Ishikawa (cell line): ENCODE data around the gene C1QTNF4.

Experiments
- CREB1 ChIP-seq: IDR thresholded peaks from 2 replicates; pipeline ENCODE4 v1.6.1; 2012; ENCODE audit warnings: low read depth
- EGR1 ChIP-seq: IDR thresholded peaks from 2 replicates; pipeline ENCODE4 v1.6.1; 2012
- EP300 ChIP-seq: IDR thresholded peaks from 2 replicates; pipeline ENCODE4 v1.6.1; 2012; ENCODE audit warnings: borderline replicate concordance
- FOXM1 ChIP-seq: IDR thresholded peaks from 2 replicates; pipeline ENCODE4 v1.6.1; 2012; ENCODE audit warnings: low read depth, borderline replicate concordance
- NFIC ChIP-seq: IDR thresholded peaks from 2 replicates; pipeline ENCODE4 v1.6.1; 2012
- RAD21 ChIP-seq: IDR thresholded peaks from 2 replicates; pipeline ENCODE4 v1.6.1; 2012; ENCODE audit warnings: low read depth
- TAF1 ChIP-seq: IDR thresholded peaks from 2 replicates; pipeline ENCODE4 v1.6.1; 2012; ENCODE audit warnings: low read depth, mild to moderate bottlenecking
- TCF12 ChIP-seq: IDR thresholded peaks from 2 replicates; pipeline ENCODE4 v1.6.1; 2012; ENCODE audit warnings: low read depth
- TEAD4 ChIP-seq: IDR thresholded peaks from 2 replicates; pipeline ENCODE4 v1.6.1; 2012
- YY1 ChIP-seq: IDR thresholded peaks from 2 replicates; pipeline ENCODE4 v1.6.1; 2012; ENCODE audit warnings: low read depth
- TF ChIP-seq, protein P1 (sequence below): IDR thresholded peaks from 2 replicates; pipeline ENCODE4 v1.6.1; 2012
- TF ChIP-seq, protein P2 (sequence below): IDR thresholded peaks from 2 replicates; pipeline ENCODE4 v1.6.1; 2012

DNA sequence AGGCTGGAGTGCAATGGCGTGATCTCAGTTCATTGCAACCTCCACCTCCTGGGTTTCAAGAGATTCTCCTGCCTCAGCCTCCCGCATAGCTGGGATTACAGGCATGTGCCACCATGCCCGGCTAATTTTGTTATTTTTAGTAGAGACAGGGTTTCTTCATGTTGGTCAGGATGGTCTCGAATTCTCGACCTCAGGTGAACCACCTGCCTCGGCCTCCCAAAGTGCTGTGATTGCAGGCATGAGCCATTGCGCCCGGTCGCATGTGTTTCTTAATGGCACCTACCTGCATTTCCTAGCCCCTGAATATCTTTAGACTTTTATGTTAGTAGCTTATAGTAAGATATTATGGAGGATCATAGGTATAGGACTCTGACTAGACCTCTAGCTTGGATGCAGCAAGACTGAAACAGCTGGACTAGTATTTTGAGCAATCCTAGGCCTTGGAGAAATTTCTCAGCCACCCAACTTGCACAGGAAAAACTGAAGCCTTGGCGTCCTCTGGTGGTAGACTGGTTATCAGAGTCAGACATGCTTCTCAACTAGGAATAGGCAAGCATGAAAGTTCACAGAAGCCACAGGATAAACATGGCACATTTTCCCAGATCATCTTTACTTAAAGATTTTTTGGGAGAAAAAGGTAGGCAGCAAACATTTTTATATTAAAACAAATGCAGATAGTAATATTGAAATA lies 22.7 kb upstream of the C1QTNF4 start:
- peak; percentile 50; the same call in 1 of the 2 replicates for TF ChIP-seq RAD21
- TF ChIP-seq EGR1 = no peak
- TF ChIP-seq TAF1 = no peak
- no peak for TF ChIP-seq EP300
- TF ChIP-seq TEAD4 = no peak
- TF ChIP-seq CREB1 = no peak
- TF ChIP-seq FOXM1 = no peak
- TF ChIP-seq TCF12 = no peak
- TF ChIP-seq, protein P1, sequence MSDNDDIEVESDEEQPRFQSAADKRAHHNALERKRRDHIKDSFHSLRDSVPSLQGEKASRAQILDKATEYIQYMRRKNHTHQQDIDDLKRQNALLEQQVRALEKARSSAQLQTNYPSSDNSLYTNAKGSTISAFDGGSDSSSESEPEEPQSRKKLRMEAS = no peak
- TF ChIP-seq YY1 = no peak
- no peak for TF ChIP-seq NFIC
- TF ChIP-seq, protein P2, sequence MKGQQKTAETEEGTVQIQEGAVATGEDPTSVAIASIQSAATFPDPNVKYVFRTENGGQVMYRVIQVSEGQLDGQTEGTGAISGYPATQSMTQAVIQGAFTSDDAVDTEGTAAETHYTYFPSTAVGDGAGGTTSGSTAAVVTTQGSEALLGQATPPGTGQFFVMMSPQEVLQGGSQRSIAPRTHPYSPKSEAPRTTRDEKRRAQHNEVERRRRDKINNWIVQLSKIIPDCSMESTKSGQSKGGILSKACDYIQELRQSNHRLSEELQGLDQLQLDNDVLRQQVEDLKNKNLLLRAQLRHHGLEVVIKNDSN = no peak
